ENCODE measurements around the gene BTBD9.

BTBD9 gene

GRCh38 chr6:38617856-38618255 lies 21.9 kb downstream of the BTBD9 start:
- H3K4me3 ChIP-seq (replicated peaks; ENCODE audit: low read depth, low read length): no peak overlapping the region
- TF ChIP-seq CTCF (IDR thresholded peaks at IDR 0.05; ENCODE audit: low read depth, low read length, missing control alignments): no peak
- DNase-seq (ENCODE audit: extremely low read depth, low read depth): no peak

- no peak overlapping the region for H3K4me3 ChIP-seq (replicated peaks; ENCODE audit: low read depth, low read length)
- TF ChIP-seq CTCF (IDR thresholded peaks at IDR 0.05; ENCODE audit: low read depth, low read length, missing control alignments): no peak
- DNase-seq (ENCODE audit: extremely low read depth, low read depth): no peak
Observed at GRCh38 chr6:38612143-38612965, 27.4 kb downstream of the BTBD9 start.

- H3K4me3 ChIP-seq (replicated peaks; ENCODE audit: low read depth, low read length): no peak overlapping the region
- DNase-seq (ENCODE audit: extremely low read depth, low read depth): no peak
Observed at GRCh38 chr6:38610050-38610625, 29.6 kb downstream of the BTBD9 start.

GRCh38 chr6:38604700-38605099 lies 35.0 kb downstream of the BTBD9 start:
- H3K4me3 ChIP-seq (replicated peaks; ENCODE audit: low read depth, low read length): no peak overlapping the region
- no peak for DNase-seq (ENCODE audit: extremely low read depth, low read depth)
- TF ChIP-seq CTCF (IDR thresholded peaks at IDR 0.05; ENCODE audit: low read depth, low read length, missing control alignments): no peak

More at GRCh38 chr6:38610050-38610625, 29.6 kb downstream of the BTBD9 start:
- TF ChIP-seq CTCF (IDR thresholded peaks at IDR 0.05; ENCODE audit: low read depth, low read length, missing control alignments): no peak

- no peak overlapping the region for H3K4me3 ChIP-seq (replicated peaks; ENCODE audit: low read depth, low read length)
- TF ChIP-seq CTCF (IDR thresholded peaks at IDR 0.05; ENCODE audit: low read depth, low read length, missing control alignments): no peak
- no peak for DNase-seq (ENCODE audit: extremely low read depth, low read depth)
Observed at GRCh38 chr6:38603966-38604365, 35.8 kb downstream of the BTBD9 start.

GRCh38 chr6:38603496-38603895 lies 36.2 kb downstream of the BTBD9 start:
- TF ChIP-seq CTCF (IDR thresholded peaks at IDR 0.05; ENCODE audit: low read depth, low read length, missing control alignments): no peak
- DNase-seq (ENCODE audit: extremely low read depth, low read depth): no peak
- H3K4me3 ChIP-seq (replicated peaks; ENCODE audit: low read depth, low read length): no peak overlapping the region

Data from HFF-Myc (cell line).